Measurements from ENCODE around the gene TEX52.
"Not testable (repeated sequence)": the region's sequence is repeated elsewhere in the genome, so short reads cannot be mapped to it uniquely, and the experiment has no call there.

Gene TEX52

DNA sequence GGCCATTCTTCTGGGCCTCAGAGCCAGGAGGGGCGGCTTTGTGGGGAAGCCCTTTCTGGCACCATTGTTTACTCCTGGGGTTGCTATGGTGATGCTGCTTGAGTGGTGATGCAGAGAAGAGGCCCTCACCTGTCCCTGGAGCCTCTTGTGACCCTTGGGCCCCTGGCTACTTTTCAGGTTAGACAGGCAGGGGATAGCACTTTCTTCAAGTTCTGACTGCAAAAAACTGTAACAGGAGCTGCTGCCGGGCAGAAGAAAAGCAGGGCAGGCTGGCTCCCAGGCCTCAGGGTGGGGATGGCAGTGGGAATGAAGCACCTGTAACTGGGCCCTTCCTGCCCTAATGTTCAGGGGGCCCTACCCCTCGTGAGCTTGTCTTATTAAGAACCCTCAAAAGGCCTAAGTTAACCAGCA lies at the start of gene TEX52:
Gene TEX52, minus strand, starts transcription at position 19 of the 411 bp plus-strand sequence. Its CDS starts 13 bp downstream, at position 6.
- no peak for DNase-seq

- DNase-seq = no peak
These were observed 47.4 kb upstream of the TEX52 start for GRCh38 chr12:2904260-2904659.

GRCh38 chr12:2902272-2902880 lies 45.5 kb upstream of the TEX52 start:
- no peak for DNase-seq

- DNase-seq = no peak
These were observed 43.8 kb upstream of the TEX52 start for GRCh38 chr12:2900642-2901041.

- DNase-seq = no peak
These were observed 40.6 kb upstream of the TEX52 start for GRCh38 chr12:2897418-2897817.

DNA sequence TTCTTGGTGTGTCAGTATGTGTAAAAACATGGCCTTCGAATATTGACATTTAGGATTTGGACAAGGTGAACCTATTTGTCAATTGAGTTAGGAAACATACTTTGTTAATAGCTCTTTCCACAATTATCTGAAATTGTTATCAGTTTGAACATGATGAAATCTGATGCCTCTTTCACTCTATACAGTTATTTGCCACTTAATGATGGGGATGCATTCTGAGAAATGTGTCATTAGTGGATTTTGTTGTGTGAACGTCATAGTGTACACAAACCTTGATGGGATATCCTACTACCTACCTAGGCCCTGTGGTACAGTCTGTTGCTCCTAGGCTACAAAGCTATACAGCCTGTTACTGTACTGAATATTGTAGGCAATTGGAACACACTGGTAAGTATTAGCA lies 38.7 kb upstream of the TEX52 start:
- no peak for DNase-seq

GRCh38 chr12:2895051-2895451 lies 38.2 kb upstream of the TEX52 start:
- DNase-seq = no peak

DNA sequence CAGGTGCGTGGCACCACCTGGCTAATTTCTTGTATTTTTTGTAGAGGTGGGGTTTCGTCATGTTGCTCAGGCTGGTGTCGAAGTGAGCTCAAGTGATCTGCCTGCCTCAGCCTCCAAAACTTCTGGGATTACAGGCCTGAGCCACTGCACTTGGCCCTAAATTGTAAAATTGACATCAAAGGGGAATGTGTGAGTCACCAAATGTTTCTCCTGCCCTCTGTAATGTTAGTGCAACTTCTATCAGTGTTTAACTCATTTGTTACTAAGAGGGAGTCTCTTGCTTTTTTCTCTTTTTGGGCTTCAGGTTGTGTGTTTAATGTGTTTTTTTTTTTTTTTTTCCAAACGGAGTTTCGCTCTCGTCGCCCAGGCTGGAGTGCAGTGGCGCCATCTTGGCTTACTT lies 36.2 kb upstream of the TEX52 start:
- peak in 1 of 3 donors; percentile 22 for DNase-seq

- DNase-seq = no peak
These were observed 35.4 kb upstream of the TEX52 start for GRCh38 chr12:2892246-2892645.

DNA sequence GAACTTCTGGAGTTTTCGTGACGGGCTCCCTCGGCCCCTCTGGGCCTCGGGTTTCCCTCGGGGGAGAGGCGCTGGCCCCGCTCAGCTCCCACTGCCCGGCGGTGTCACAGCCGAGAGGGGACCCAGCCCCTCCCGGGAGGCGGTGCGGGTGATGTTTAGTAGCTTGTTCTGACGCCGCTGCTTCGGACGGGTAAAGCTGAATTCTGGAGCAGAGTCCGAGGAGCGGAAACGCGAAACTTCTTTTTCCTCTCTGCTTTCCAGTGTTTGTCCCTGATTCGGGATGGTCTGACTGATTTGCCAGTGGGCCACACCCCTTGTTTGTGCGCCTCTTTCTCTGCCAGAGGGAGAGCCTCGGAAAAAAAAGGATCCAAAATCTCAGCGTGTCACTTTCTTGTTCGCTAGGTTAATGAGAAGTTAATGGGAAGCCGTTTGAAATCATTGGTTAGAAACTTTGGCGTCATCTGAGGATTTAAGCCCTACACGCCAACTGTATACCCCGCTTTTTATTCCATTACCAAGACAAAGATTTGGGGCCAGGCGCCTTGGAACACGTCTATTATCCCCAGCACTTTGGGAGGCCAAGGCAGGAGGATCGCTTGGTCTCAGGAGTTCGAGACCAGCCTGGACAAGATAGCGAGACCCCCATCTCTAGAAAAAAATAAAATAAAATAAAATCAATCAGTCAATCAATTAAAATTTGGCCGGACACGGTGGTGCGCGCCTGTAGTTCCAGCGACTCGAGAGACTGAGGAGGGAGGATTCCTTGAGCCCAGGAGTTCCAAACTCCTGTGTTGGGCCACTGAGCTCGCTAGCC lies 34.6 kb upstream of the TEX52 start:
- DNase-seq = peak; percentile 36 to 67 (median 40)

DNA sequence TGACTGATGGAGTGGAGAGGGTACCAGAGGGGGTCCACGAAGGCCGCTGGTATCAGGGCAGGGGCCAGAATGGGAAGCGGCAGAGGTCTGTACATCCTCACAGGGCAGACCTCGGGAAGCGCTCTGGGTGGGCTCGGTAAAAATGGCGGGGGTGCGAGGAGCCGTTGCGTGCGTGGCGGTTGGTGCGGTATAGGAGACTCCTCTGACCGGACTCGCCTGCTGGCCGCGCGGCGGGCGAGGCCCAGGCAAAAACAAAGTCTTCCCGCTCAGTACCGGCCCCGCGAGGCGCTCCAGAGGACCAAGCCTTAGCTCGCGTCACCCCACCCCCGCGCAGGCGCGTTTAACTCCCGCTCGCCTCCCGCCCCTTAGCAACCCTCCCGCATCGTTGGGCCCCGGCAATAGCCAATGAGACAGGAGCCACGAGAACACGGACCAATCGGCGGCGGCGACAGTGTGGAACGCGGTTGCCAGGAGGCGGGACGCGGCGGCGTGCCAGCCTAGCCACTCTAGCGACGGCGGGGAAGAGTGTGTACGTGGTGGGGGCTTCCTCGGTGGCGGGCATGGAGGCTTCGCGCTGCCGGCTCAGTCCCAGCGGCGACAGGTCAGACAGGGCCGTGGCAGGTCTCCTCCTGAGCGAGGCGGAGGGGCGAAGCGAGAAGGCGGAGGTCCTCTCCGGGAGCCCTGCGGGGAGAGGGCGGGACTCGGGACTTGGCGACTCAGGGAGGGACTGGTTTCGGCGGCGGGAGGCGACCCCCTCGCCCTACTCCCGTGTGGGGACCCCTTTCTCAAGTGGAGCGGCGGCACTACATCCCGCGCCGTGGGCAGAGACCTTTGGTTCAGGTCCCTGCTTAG lies 33.8 kb upstream of the TEX52 start, which contains the start of gene TULP3:
Gene TULP3, plus strand, starts transcription at position 504 of the 852 bp plus-strand sequence. Its CDS starts 57 bp downstream, at position 561.
- peak; percentile 98 to 99 (median 99) for DNase-seq

- no peak for DNase-seq
These were observed 33.2 kb upstream of the TEX52 start for GRCh38 chr12:2890001-2890387.

- no peak for DNase-seq
These were observed 30.1 kb upstream of the TEX52 start for GRCh38 chr12:2886768-2887450.

DNA sequence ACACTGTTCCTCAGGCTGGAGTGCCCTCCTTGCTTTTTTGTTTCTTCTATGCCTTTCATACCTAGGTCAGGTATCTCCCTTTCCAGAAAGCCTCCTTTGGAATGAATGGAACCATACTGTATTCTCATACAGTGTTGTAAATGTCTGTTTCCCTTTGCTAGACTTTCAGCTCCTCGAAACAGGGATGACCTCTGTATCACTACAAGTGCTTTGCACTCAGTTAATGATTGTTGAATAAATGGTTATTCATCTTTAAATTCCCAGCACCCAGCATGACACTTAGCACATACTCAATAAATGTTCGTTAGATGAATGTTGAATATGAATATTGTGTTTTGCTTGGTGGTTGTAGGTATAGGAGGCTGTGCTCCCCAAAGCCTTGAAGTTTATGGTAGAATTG lies 28.0 kb upstream of the TEX52 start:
- DNase-seq = no peak

- peak in 2 of 3 donors; percentile 11 to 20 for DNase-seq
These were observed 23.0 kb upstream of the TEX52 start for GRCh38 chr12:2879853-2880252.

DNA sequence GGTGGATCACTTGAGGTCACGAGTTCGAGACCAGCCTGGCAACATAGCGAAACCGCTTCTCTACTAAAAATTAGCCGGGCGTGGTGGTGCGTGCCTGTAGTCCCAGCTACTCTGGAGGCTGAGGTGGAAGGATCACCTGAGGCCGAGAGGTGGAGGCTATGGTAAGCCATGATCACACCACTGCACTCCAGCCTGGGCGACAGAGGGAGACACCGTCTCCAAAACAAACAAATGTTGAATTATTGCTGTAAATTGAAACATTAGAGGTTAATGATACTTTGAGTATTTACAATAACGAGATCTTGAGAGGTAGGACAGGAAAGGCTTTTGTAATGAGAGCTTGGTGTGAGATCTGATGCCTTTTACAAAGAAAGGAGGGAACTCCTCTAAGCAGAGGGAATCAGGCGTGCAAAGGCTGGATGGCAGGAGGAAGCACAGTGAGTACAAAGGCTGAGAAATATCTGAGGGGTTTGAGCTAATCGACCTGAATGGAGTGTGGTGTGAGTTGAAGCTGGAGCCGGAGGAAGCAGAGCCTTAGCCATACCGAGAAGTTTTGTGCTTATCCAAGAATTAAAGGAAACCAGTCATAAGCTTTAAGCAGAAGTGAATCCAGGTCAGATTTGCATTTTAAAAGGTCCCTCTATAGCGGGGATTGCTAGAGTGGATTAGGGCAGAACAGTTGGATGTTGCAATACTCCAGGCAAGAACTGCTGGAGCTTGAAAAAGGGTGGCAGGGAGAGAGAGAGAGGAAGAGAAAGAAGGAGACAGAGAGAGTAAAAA lies 21.3 kb upstream of the TEX52 start:
- DNase-seq = peak; percentile 81 to 93 (median 92)

- DNase-seq = peak; percentile 90 to 96 (median 94)
These were observed 20.5 kb upstream of the TEX52 start, which contains the start of the genes FOXM1 and RHNO1 for GRCh38 chr12:2877047-2877952. FOXM1 (minus strand) TSS chr12:2877174; CDS start chr12:2874478, 2,696 bp downstream. RHNO1 (plus strand) TSS chr12:2877223; CDS start chr12:2885367, 8,144 bp downstream.

GRCh38 chr12:2876431-2877046 lies 19.7 kb upstream of the TEX52 start:
- peak in 2 of 3 donors; percentile 5 to 24 for DNase-seq

- DNase-seq = not testable (repeated sequence)
These were observed 12.3 kb upstream of the TEX52 start for GRCh38 chr12:2868986-2869632.
